T-cell (primary cell): ENCODE results near the gene TRIM45. TPM values are rescaled to one million over a fixed set of nuclear protein-coding genes. Genes with fewer than 3 reads are reported as not detected.
"Not testable (repeated sequence)": the region's sequence is repeated elsewhere in the genome, so short reads cannot be mapped to it uniquely, and the experiment has no call there.

ENCODE experiments used
- ATAC-seq, 4 experiments: fragments of 200-7000 bp in 3 of 4; fragments of 150-1000 bp in 1 of 4; cut with Tn5 transposase; replicated peaks in 1 of 4; 1 replicate in 3 of 4; 2 replicates in 1 of 4; pipeline ENCODE4 v1.10.0; 2021; ENCODE audit warnings: moderate library complexity in 3 of 4, mild to moderate bottlenecking in 2 of 4, moderate number of reproducible peaks in 1 of 4
- CTCF ChIA-PET, 2 donors: fragments of 300-600 bp; sonication (Branson Sonifier 250); formaldehyde crosslinking; loops; one replicate each; lab custom pipeline; 2022; ENCODE audit warnings: antibody characterized with exemption in 2 of 2; lab: Charles Lee
- POLR2A ChIA-PET, 2 donors: fragments of 300-600 bp; sonication (Branson Sonifier 250); formaldehyde crosslinking; loops; one replicate each; lab custom pipeline; 2022; ENCODE audit warnings: antibody characterized with exemption in 2 of 2; lab: Charles Lee
- DNase-seq, 35 experiments: peaks; one replicate each; pipeline versions ENCODE4 v3.0.0 to v3.0.0-alpha.2; 2013 to 2023
- H3K27ac ChIP-seq: one replicate; pipeline ENCODE4 v1.5.1; 2013; ENCODE audit warnings: low read length
- H3K27me3 ChIP-seq, 2 experiments: replicated peaks in 1 of 2; 1 replicate in 1 of 2; 2 replicates in 1 of 2; pipeline versions ENCODE4 v1.6.1 to v1.7.0; 2013; ENCODE audit warnings: low read length in 1 of 2, mixed read lengths in 1 of 2; ENCODE audit not compliant: control insufficient read depth in 2 of 2, insufficient read depth in 2 of 2; ENCODE audit errors: extremely low read depth in 1 of 2
- H3K36me3 ChIP-seq, 2 donors: 1 replicate in 1 of 2; 2 replicates in 1 of 2; pipeline versions ENCODE4 v1.6.1 to v1.7.0; 2013; ENCODE audit warnings: low read length in 1 of 2; ENCODE audit not compliant: control insufficient read depth in 2 of 2, insufficient read depth in 1 of 2; ENCODE audit errors: extremely low read depth in 1 of 2
- H3K4me1 ChIP-seq, 2 experiments: 1 replicate in 1 of 2; 2 replicates in 1 of 2; pipeline versions ENCODE4 v1.6.1 to v1.7.0; 2013; ENCODE audit warnings: low read length in 2 of 2, mixed read lengths in 1 of 2; ENCODE audit not compliant: insufficient read depth in 2 of 2, control insufficient read depth in 1 of 2; ENCODE audit errors: extremely low read depth in 1 of 2
- H3K4me3 ChIP-seq, 2 donors: 1 replicate in 1 of 2; 2 replicates in 1 of 2; pipeline versions ENCODE4 v1.5.1 to v1.7.0; 2013; ENCODE audit warnings: mild to moderate bottlenecking in 2 of 2, low read length in 1 of 2, moderate library complexity in 1 of 2; ENCODE audit not compliant: control insufficient read depth in 1 of 2; ENCODE audit errors: extremely low read depth in 1 of 2
- H3K9me3 ChIP-seq: 2 replicates; pipeline ENCODE4 v1.7.0; 2013
- H3K27ac Mint-ChIP-seq, 2 donors: one replicate each; pipeline ENCODE4 v1.8.0; 2020 to 2021; ENCODE audit warnings: mild to moderate bottlenecking in 2 of 2, mixed read lengths in 2 of 2
- H3K27me3 Mint-ChIP-seq, 2 donors: one replicate each; pipeline ENCODE4 v1.8.0; 2021 to 2022; ENCODE audit warnings: mixed read lengths in 2 of 2
- H3K36me3 Mint-ChIP-seq: one replicate; pipeline ENCODE4 v1.8.0; 2021; ENCODE audit warnings: mixed read lengths
- H3K4me1 Mint-ChIP-seq, 3 donors: one replicate each; pipeline ENCODE4 v1.8.0; 2020 to 2022; ENCODE audit warnings: mixed read lengths in 3 of 3, mild to moderate bottlenecking in 1 of 3
- H3K4me3 Mint-ChIP-seq, 3 donors: one replicate each; pipeline ENCODE4 v1.8.0; 2020 to 2022; ENCODE audit warnings: mild to moderate bottlenecking in 3 of 3, mixed read lengths in 3 of 3, moderate library complexity in 3 of 3
- H3K9me3 Mint-ChIP-seq, 3 donors: one replicate each; pipeline ENCODE4 v1.8.0; 2020 to 2022; ENCODE audit warnings: mixed read lengths in 3 of 3
- WGBS: methylation state at CpG from one replicate; pipeline ENCODE4 v1.1.5; 2013; ENCODE audit warnings: missing lambda C conversion rate; ENCODE audit not compliant: insufficient coverage; 5-methylcytosine and 5-hydroxymethylcytosine counted together
- total RNA-seq, 35 experiments: library from RNA in 6 of 35; stranded (reverse) in 6 of 35; fragments of 120-200 nt in 1 of 35; gene quantifications; one replicate each; pipeline versions ENCODE4 v1.2.1 to v1.2.4 and lab custom pipeline; 2013 to 2026

Gene TRIM45
- total RNA-seq, 5 donors from 2014 or later (not counting 1 experiment from before 2014, with no cell fraction given): 0.23 to 0.65 (median 0.30) TPM

DNA sequence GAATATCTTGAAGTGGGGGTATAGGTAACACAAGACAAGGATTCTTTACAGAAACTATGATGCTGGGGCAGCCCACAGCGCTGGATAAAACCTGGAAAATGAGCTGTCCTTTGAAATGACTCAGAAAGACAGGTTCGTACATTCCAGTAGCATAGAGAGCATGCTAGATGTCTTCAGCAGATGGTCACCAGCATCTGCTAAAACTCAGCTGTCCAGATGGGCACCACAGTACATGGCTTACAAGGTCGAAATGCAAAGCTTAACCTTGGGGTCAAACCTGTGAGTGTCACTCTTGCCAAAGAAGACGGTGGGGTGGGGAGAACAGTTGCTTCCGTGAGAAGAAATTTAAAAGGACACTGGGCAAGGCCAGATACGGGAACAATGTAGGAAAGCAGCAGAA, 41.3 kb upstream of the TRIM45 start:
- Histone ChIP-seq H3K27me3 (no peaks in the 10 kb centered on the region), H3K4me1 (no peaks in the 10 kb centered on the region), H3K4me3 (no peak overlapping the region), H3K27ac (no peak overlapping the region), H3K9me3 (no peaks in the 10 kb centered on the region), H3K36me3 (no peaks in the 10 kb centered on the region)
- Mint-ChIP-seq H3K36me3 (no peaks in the 10 kb centered on the region), H3K27me3 (peaks cover 24 to 31% of the 10 kb centered on the region in 2 donors), H3K27ac (no peak overlapping the region), H3K9me3 (no peaks in the 10 kb centered on the region), H3K4me3 (no peak overlapping the region), H3K4me1 (no peaks in the 10 kb centered on the region)
- 66% methylated on average over 6 of the region's 6 CpGs for WGBS
- ChIA-PET CTCF (no interaction called here), POLR2A (no interaction called here)
- ATAC-seq: no peak
- no peak for DNase-seq

DNA sequence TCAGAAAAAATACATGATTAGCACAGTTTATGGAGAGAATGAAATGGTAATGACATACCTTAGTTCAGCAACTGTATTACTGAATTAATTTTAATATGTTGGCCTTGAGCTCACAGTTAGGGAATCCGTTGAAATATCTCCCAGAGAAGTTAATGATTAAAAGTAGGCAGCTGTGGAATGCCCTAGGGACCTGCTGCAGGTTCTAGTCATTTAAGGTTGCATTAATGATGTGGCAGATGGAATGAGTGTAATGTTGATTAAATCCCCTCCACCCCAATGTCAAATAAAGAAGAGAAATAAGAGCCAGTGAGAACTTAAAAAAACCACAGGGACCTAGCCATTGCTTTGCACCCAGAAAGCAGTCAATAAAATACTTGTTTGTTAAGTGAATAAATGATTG, 40.3 kb upstream of the TRIM45 start:
- Histone ChIP-seq H3K4me3 (no peak overlapping the region), H3K9me3 (no peaks in the 10 kb centered on the region), H3K27ac (no peak overlapping the region), H3K27me3 (no peaks in the 10 kb centered on the region), H3K4me1 (no peaks in the 10 kb centered on the region), H3K36me3 (no peaks in the 10 kb centered on the region)
- no peaks in the 10 kb centered on the region for H3K36me3 Mint-ChIP-seq
- no peaks in the 10 kb centered on the region for H3K4me1 Mint-ChIP-seq
- H3K27me3 Mint-ChIP-seq: peaks cover 26 to 38% of the 10 kb centered on the region in 2 donors
- ChIA-PET CTCF (interaction anchor here in 1 of 2 donors (0.6 kb wide), 1 partner anchor 19 kb away, joined by 3 read pairs; no protein-coding TSS in a partner anchor), POLR2A (no interaction called here)
- H3K27ac Mint-ChIP-seq: no peak overlapping the region
- no CpG with 5 or more reads among the region's 1 CpG for WGBS
- DNase-seq: no peak
- no peak overlapping the region for H3K4me3 Mint-ChIP-seq
- no peaks in the 10 kb centered on the region for H3K9me3 Mint-ChIP-seq
- ATAC-seq: no peak

DNA sequence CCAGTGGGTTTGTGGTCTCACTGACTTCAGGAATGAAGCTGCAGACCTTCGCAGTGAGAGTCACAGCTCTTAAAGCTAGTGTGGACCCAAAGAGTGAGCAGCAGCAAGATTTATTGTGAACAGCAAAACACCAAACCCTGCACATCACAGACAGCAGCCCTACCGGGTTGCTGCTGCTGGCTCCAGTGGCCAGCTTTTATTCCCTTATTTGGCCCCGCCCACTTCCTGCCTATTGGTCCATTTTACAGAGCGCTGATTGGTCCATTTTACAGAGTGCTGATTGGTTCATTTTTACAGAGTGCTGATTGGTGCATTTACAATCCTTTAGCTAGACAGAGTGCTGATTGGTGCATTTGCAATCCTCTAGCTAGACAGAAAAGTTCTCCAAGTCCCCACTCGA, 29.8 kb upstream of the TRIM45 start:
- H3K4me3 Mint-ChIP-seq, POLR2A ChIA-PET: not testable (repeated sequence)

DNA sequence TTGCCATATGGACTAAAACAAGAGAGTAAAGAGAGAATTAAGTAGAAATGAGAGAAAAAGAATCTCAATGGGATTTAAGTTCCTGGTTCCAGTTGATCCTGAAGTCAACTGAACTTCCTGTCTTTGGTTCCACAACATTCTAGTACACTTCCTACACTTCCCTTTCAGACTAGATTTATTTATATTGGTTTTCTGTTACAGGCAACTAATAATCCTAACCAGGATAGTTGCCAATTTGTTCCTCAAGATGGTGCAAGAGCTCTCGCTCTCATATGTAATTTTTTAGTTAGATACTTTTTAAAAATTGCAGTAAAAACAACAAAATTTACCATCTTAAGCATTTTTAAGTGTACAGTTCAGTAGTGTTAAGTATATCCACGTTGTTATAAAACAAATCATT, 28.8 kb upstream of the TRIM45 start:
- Mint-ChIP-seq H3K27me3 (peaks cover 12 to 13% of the 10 kb centered on the region in 2 donors), H3K4me3 (no peak overlapping the region), H3K9me3 (no peaks in the 10 kb centered on the region), H3K4me1 (no peaks in the 10 kb centered on the region), H3K36me3 (no peaks in the 10 kb centered on the region), H3K27ac (no peak overlapping the region)
- no peak for ATAC-seq
- H3K27ac ChIP-seq: no peak overlapping the region
- POLR2A ChIA-PET: no interaction called here
- no peak overlapping the region for H3K4me3 ChIP-seq
- no peaks in the 10 kb centered on the region for H3K36me3 ChIP-seq
- no CpG with 5 or more reads among the region's 2 CpGs for WGBS
- CTCF ChIA-PET: no interaction called here
- no peaks in the 10 kb centered on the region for H3K9me3 ChIP-seq
- DNase-seq: no peak
- peaks cover 0 to 3% of the 10 kb centered on the region in 2 experiments for H3K27me3 ChIP-seq
- H3K4me1 ChIP-seq: no peaks in the 10 kb centered on the region

More for the DNA sequence above, 29.8 kb upstream of the TRIM45 start:
- H3K36me3 ChIP-seq, H3K27ac Mint-ChIP-seq, H3K27me3 Mint-ChIP-seq, DNase-seq, ATAC-seq, H3K27ac ChIP-seq, CTCF ChIA-PET, H3K27me3 ChIP-seq, H3K4me3 ChIP-seq, H3K9me3 Mint-ChIP-seq, H3K9me3 ChIP-seq, H3K4me1 Mint-ChIP-seq, H3K36me3 Mint-ChIP-seq, H3K4me1 ChIP-seq: not testable (repeated sequence)
- WGBS: 70% methylated on average over 2 of the region's 5 CpGs

DNA sequence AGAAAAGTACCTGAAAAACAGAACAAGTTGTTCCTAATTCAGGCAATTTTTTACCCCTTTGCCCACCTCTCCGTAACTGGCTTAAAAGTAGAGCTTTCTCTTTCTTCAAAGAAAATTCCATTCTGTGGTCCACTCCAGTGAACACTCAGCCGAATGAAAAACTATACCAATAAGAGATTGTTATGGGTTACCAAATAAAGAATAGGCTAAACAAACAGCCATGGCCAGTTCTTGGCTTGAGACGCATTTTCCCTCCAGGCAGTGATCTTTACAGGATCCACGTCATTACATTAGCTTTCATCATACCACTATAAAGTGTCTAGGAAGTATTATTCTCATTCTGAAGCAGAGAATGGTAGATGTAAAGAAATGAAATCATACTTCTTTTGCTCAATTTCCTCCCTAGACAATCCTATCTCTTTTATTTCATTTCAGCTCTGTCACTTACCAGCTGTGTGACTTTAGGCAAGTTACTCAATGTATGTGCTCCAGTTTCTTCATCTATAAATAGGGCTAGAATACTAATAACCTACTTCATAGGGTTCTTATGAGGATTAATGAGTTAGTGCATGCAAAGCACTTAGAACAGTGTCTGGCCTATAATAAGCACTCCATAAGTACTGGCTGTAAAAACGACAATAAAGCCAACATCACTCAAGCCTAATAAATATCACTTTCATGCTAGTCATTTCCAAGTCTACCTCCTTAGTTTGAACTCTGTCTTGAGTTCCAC, 26.5 kb upstream of the TRIM45 start:
- no peak overlapping the region for H3K27ac ChIP-seq
- no peak for ATAC-seq
- peaks cover 13 to 16% of the 10 kb centered on the region in 2 donors for H3K27me3 Mint-ChIP-seq
- CTCF ChIA-PET: interaction anchor here in 1 of 2 donors (0.8 kb wide), 1 partner anchor 19 kb away, joined by 3 read pairs; no protein-coding TSS in a partner anchor
- DNase-seq: no peak
- H3K36me3 Mint-ChIP-seq: no peaks in the 10 kb centered on the region
- H3K4me1 Mint-ChIP-seq: no peaks in the 10 kb centered on the region
- H3K9me3 Mint-ChIP-seq: no peaks in the 10 kb centered on the region
- POLR2A ChIA-PET: no interaction called here
- H3K4me1 ChIP-seq: no peaks in the 10 kb centered on the region
- no peak overlapping the region for H3K4me3 ChIP-seq
- H3K27ac Mint-ChIP-seq: no peak overlapping the region
- no peaks in the 10 kb centered on the region for H3K9me3 ChIP-seq
- peaks cover 0 to 3% of the 10 kb centered on the region in 2 experiments for H3K27me3 ChIP-seq
- H3K36me3 ChIP-seq: no peaks in the 10 kb centered on the region
- H3K4me3 Mint-ChIP-seq: no peak overlapping the region
- no CpG with 5 or more reads among the region's 5 CpGs for WGBS

DNA sequence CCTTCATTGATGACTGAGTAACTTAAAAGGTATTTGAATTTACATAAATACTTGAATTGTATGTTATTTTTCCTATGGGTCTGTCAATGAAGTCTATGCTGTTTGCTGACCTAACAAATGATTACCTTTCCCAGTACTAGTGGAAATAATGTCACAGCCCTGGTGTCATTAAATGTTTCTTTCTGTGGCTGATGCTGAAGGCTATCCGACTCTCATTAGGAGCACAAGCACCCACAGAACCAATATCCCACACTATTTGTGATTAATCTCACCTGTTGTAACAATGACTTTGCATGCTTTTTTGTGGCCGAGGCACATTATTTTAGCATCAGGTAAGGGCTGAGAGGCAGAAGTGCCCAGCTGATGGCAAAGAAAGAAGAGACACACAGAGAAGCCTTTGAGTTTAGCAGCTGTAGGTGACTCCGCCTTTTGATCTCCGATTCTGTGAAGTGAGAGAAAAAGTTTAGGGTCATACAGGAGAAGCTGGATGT, 25.8 kb upstream of the TRIM45 start:
- Histone ChIP-seq H3K27ac (no peak overlapping the region), H3K4me1 (no peaks in the 10 kb centered on the region), H3K4me3 (no peak overlapping the region), H3K9me3 (no peaks in the 10 kb centered on the region), H3K36me3 (no peaks in the 10 kb centered on the region), H3K27me3 (peaks cover 0 to 3% of the 10 kb centered on the region in 2 experiments)
- no CpG with 5 or more reads among the region's 4 CpGs for WGBS
- ChIA-PET POLR2A (interaction anchor here in 1 of 2 donors (0.5 kb wide), 1 partner anchor 14 kb away, joined by 7 read pairs; no protein-coding TSS in a partner anchor), CTCF (no interaction called here)
- H3K4me3 Mint-ChIP-seq: no peak overlapping the region
- no peak overlapping the region for H3K27ac Mint-ChIP-seq
- H3K36me3 Mint-ChIP-seq: no peaks in the 10 kb centered on the region
- H3K9me3 Mint-ChIP-seq: no peaks in the 10 kb centered on the region
- DNase-seq: no peak
- peaks cover 13 to 16% of the 10 kb centered on the region in 2 donors for H3K27me3 Mint-ChIP-seq
- H3K4me1 Mint-ChIP-seq: no peaks in the 10 kb centered on the region
- ATAC-seq: no peak
